Naive thymus-derived CD4-positive, alpha-beta T cell (primary cell): Measurements from ENCODE around the gene GFM1. TPM values are rescaled to one million over a fixed set of nuclear protein-coding genes. Genes with fewer than 3 reads are reported as not detected.
A peak's percentile ranks its signal among the peaks of the same experiment; 100 is the strongest.

Source experiments
- ATAC-seq: fragments of 150-1000 bp; cut with Tn5 transposase; 2 replicates; pipeline ENCODE4 v1.10.0; 2021; ENCODE audit warnings: mild to moderate bottlenecking, moderate library complexity
- CTCF ChIA-PET: fragments of 350-600 bp; sonication (Branson Sonifier 250); formaldehyde crosslinking; loops from one replicate; lab custom pipeline; 2021; ENCODE audit warnings: antibody characterized with exemption; lab: Charles Lee
- POLR2A ChIA-PET: fragments of 350-600 bp; sonication (Branson Sonifier 250); formaldehyde crosslinking; loops from one replicate; lab custom pipeline; 2021; ENCODE audit warnings: antibody characterized with exemption, inconsistent platforms; lab: Charles Lee
- DNase-seq, 9 donors: peaks; one replicate each; pipeline versions ENCODE4 v3.0.0 to v3.0.0-alpha.2; 2020 to 2022; ENCODE audit warnings: mixed read lengths in 1 of 9
- H3K27ac ChIP-seq: one replicate; pipeline ENCODE4 v1.7.0; 2013; ENCODE audit warnings: mild to moderate bottlenecking, low read depth, low read length, moderate library complexity
- H3K27me3 ChIP-seq, 2 donors: one replicate each; pipeline ENCODE4 v1.7.0; 2013; ENCODE audit warnings: low read length in 2 of 2, mild to moderate bottlenecking in 2 of 2, moderate library complexity in 2 of 2; ENCODE audit not compliant: control insufficient read depth in 2 of 2, insufficient read depth in 2 of 2
- H3K36me3 ChIP-seq, 3 experiments: 1 replicate in 2 of 3; 2 replicates in 1 of 3; pipeline ENCODE4 v1.7.0; 2013; ENCODE audit warnings: low read length in 3 of 3, mild to moderate bottlenecking in 3 of 3, moderate library complexity in 1 of 3; ENCODE audit not compliant: insufficient read depth in 3 of 3, control insufficient read depth in 2 of 3
- H3K4me1 ChIP-seq, 2 donors: one replicate each; pipeline ENCODE4 v1.7.0; 2013; ENCODE audit warnings: low read length in 2 of 2, mild to moderate bottlenecking in 2 of 2, moderate library complexity in 1 of 2; ENCODE audit not compliant: control insufficient read depth in 2 of 2, insufficient read depth in 2 of 2
- H3K4me3 ChIP-seq: 2 replicates; pipeline ENCODE4 v1.7.0; 2013; ENCODE audit warnings: mild to moderate bottlenecking, low read length
- H3K9me3 ChIP-seq, 3 experiments: 1 replicate in 2 of 3; 2 replicates in 1 of 3; pipeline ENCODE4 v1.7.0; 2013; ENCODE audit warnings: low read length in 3 of 3; ENCODE audit not compliant: control insufficient read depth in 2 of 3
- H3K27ac Mint-ChIP-seq, 9 donors: one replicate each; pipeline ENCODE4 v1.8.0; 2020 to 2022; ENCODE audit warnings: mixed read lengths in 9 of 9, mild to moderate bottlenecking in 8 of 9, moderate library complexity in 5 of 9, inconsistent platforms in 2 of 9
- H3K27me3 Mint-ChIP-seq, 5 donors: one replicate each; pipeline ENCODE4 v1.8.0; 2021 to 2022; ENCODE audit warnings: mixed read lengths in 5 of 5, mild to moderate bottlenecking in 1 of 5
- H3K36me3 Mint-ChIP-seq, 5 donors: one replicate each; pipeline ENCODE4 v1.8.0; 2020 to 2022; ENCODE audit warnings: mixed read lengths in 5 of 5, mild to moderate bottlenecking in 3 of 5, inconsistent platforms in 1 of 5
- H3K4me1 Mint-ChIP-seq, 7 donors: one replicate each; pipeline ENCODE4 v1.8.0; 2020 to 2022; ENCODE audit warnings: mixed read lengths in 7 of 7, mild to moderate bottlenecking in 3 of 7, inconsistent platforms in 1 of 7
- H3K4me3 Mint-ChIP-seq, 10 donors: one replicate each; pipeline ENCODE4 v1.8.0; 2020 to 2022; ENCODE audit warnings: mild to moderate bottlenecking in 10 of 10, mixed read lengths in 10 of 10, moderate library complexity in 6 of 10, inconsistent platforms in 2 of 10
- H3K9me3 Mint-ChIP-seq, 11 donors: one replicate each; pipeline ENCODE4 v1.8.0; 2020 to 2022; ENCODE audit warnings: mixed read lengths in 11 of 11, mild to moderate bottlenecking in 4 of 11, inconsistent platforms in 1 of 11, moderate library complexity in 1 of 11
- intact Hi-C, 2 donors: fragments of 100-400 bp; cut with micrococcal nuclease; formaldehyde crosslinking; loops; one replicate each; pipeline ENCODE4 v1.15.1; 2023
- polyA plus RNA-seq, 2 donors: library from polyadenylated mRNA; unstranded; fragments of 300-500 nt; fragmentation: Illumina TruSeq; gene quantifications; one replicate each; pipeline ENCODE4 v1.2.3, GENCODE V29; 2021
- total RNA-seq, 6 experiments: library from RNA in 5 of 6; stranded (reverse) in 5 of 6; gene quantifications; 1 replicate in 5 of 6; 2 replicates in 1 of 6; pipeline ENCODE4 v1.2.3 and lab custom pipeline; 2021 to 2026

The GFM1 gene
- total and polyA plus RNA-seq, 7 experiments from 2014 or later: 32.9 to 43.4 (median 41.1) TPM

DNA sequence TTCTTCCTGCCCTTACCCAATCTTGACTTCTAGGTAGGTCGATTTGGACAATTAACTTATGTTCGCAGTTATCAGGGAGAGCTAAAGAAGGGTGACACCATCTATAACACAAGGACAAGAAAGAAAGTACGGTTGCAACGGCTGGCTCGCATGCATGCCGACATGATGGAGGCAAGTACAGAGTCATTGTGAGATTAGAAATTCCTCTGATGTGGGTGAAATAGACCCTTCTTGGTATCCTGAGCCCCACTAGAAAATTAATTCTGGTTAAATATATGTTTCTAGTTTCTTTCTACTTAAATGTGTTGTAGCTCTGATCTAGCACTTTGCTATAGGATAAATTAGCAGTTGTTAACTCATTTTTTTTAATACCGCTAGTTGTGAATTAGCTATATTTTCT lies 14.6 kb downstream of the GFM1 start:
- peaks cover 6 to 32% (median 17%) of the 10 kb centered on the region in 5 donors for H3K36me3 Mint-ChIP-seq
- ATAC-seq: no peak

DNA sequence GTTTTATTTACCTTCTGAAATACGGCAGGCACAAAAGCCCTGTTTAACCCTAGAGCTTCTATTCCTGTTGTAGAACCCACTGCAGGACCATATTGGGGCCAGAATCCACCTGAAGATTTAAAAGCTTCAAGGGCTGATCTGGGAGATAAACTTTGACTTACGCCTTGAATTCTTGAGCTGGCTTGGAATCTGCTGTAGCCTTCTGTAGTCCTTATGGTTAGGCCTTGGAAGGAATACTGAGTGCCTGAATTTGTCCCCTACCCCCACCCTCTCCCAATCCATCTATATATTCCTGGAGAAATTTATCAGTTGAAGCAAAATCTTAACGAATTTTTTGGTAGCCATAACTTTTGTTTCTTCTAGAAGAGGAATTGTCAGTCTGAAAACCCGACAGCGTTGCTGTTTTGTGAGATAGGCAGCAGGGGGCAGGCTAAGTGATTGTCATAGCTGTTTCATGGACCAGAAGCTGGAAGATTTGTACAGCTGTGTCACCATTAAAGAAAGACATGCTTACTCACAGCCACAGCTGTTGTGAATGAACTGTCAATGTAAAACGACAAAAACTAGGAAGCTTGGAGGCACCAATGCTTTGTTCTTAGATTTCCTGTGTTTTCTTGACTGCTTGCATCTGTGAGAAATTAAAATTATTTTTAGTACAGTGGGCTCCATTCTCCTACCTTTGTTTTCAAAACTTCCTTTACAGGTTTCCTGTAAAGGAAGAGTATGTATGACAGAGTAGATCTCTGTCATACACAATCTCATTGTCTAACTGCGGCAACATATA lies 15.3 kb downstream of the GFM1 start:
- peak; percentile 92 for ATAC-seq
- peak in 8 of 9 donors; percentile 23 to 57 (median 39) for DNase-seq
- Mint-ChIP-seq H3K27me3 (no peaks in the 10 kb centered on the region), H3K27ac (peak overlapping the region in 4 of 9 donors; percentile 21 to 62 (median 30)), H3K9me3 (no peaks in the 10 kb centered on the region), H3K4me3 (no peak overlapping the region), H3K4me1 (peaks cover 0 to 17% (median 7%) of the 10 kb centered on the region in 7 donors), H3K36me3 (peaks cover 6 to 36% (median 19%) of the 10 kb centered on the region in 5 donors)
- ChIA-PET CTCF (interaction anchor here (0.6 to 4.0 kb wide), 13 partner anchors 8 to 1336 kb away, joined by 3 to 36 read pairs (median 4); partner anchors contain the start of genes GFM1, LXN and MFSD1), POLR2A (interaction anchor here (1.3 to 3.0 kb wide), 2 partner anchors 13 to 14 kb away, joined by 4 to 9 read pairs; partner anchors contain the start of gene LXN)
- Histone ChIP-seq H3K27ac (no peak overlapping the region), H3K27me3 (no peaks in the 10 kb centered on the region), H3K36me3 (peaks cover 18 to 56% (median 19%) of the 10 kb centered on the region in 3 experiments), H3K4me1 (no peaks in the 10 kb centered on the region), H3K4me3 (no peak overlapping the region), H3K9me3 (no peaks in the 10 kb centered on the region)
- intact Hi-C loops: loop anchor here (1.0 to 2.0 kb wide), 5 partner anchors 13 to 132 kb away; partner anchors contain the start of genes LXN (in 2 of the 2) and GFM1 (in 1 of the 2)

More for the DNA sequence above, 14.6 kb downstream of the GFM1 start:
- no peaks in the 10 kb centered on the region for H3K27me3 ChIP-seq
- Mint-ChIP-seq H3K9me3 (no peaks in the 10 kb centered on the region), H3K4me3 (no peak overlapping the region), H3K4me1 (peaks cover 0 to 14% (median 4%) of the 10 kb centered on the region in 7 donors), H3K27me3 (no peaks in the 10 kb centered on the region), H3K27ac (peak overlapping the region in 1 of 9 donors; percentile 21)
- H3K4me3 ChIP-seq: no peak overlapping the region
- ChIA-PET POLR2A (interaction anchor here (3.0 kb wide), 1 partner anchor 13 kb away, joined by 9 read pairs; no protein-coding TSS in a partner anchor), CTCF (interaction anchor here (0.8 to 4.0 kb wide), 9 partner anchors 10 to 138 kb away, joined by 3 to 36 read pairs (median 4); partner anchors contain the start of genes GFM1 and LXN)
- intact Hi-C loops: loop anchor here (1.0 to 2.0 kb wide), 5 partner anchors 13 to 132 kb away; partner anchors contain the start of genes LXN (in 2 of the 2) and GFM1 (in 1 of the 2)
- H3K9me3 ChIP-seq: no peaks in the 10 kb centered on the region
- no peaks in the 10 kb centered on the region for H3K4me1 ChIP-seq
- no peak overlapping the region for H3K27ac ChIP-seq
- peaks cover 18 to 54% (median 19%) of the 10 kb centered on the region in 3 experiments for H3K36me3 ChIP-seq
- DNase-seq: no peak

DNA sequence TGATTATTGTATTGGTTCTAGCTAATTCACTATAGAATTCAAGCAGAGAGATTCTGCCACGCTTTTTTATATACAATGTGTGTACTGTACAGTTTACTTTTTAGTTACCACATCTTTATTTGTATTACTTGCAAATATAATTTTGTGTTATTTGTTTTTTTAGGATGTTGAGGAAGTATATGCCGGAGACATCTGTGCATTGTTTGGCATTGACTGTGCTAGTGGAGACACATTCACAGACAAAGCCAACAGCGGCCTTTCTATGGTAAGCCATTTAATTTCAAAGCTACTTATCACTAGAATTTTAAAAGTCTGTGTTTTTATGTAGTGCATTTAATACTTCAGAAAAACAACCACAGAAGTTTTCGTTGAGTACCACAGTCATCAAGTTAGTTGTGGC lies 16.4 kb downstream of the GFM1 start:
- Histone ChIP-seq H3K4me3 (no peak overlapping the region), H3K4me1 (no peaks in the 10 kb centered on the region), H3K36me3 (peaks cover 17 to 56% (median 18%) of the 10 kb centered on the region in 3 experiments), H3K27ac (no peak overlapping the region), H3K9me3 (no peaks in the 10 kb centered on the region), H3K27me3 (no peaks in the 10 kb centered on the region)
- Mint-ChIP-seq H3K36me3 (peaks cover 6 to 42% (median 20%) of the 10 kb centered on the region in 5 donors), H3K27ac (no peak overlapping the region), H3K27me3 (no peaks in the 10 kb centered on the region), H3K4me1 (peaks cover 0 to 22% (median 7%) of the 10 kb centered on the region in 7 donors), H3K9me3 (no peaks in the 10 kb centered on the region), H3K4me3 (no peak overlapping the region)
- DNase-seq (no peak), ATAC-seq (no peak)
- POLR2A ChIA-PET: interaction anchor here (0.6 to 3.0 kb wide), 4 partner anchors 12 to 129 kb away, joined by 3 to 9 read pairs (median 4); partner anchors contain the start of gene LXN
- intact Hi-C loops: no loop called here
- CTCF ChIA-PET: interaction anchor here (0.7 to 4.0 kb wide), 6 partner anchors 9 to 1335 kb away, joined by 3 to 36 read pairs (median 8); partner anchors contain the start of genes GFM1 and LXN

DNA sequence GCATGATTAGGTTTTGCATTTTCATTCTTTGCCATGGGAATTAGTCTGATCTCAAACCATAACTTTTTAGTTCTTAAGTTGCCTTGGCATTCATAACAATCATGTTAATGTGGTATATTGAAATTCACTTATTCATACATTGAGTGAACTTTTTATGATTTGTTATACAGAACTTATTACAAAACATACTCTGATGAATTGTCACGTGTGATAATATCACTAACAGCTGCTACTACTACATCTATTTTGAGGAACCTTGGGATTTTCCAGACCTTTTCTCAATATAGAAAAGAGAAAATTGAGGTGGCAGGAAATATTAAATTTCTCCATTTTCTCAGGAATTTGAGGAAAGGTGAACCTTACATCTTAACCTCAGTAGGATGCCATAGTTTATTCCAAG lies 18.9 kb downstream of the GFM1 start:
- Mint-ChIP-seq H3K4me1 (peaks cover 0 to 19% (median 7%) of the 10 kb centered on the region in 7 donors), H3K4me3 (no peak overlapping the region), H3K27me3 (no peaks in the 10 kb centered on the region), H3K36me3 (peaks cover 0 to 39% (median 18%) of the 10 kb centered on the region in 5 donors), H3K9me3 (no peaks in the 10 kb centered on the region), H3K27ac (no peak overlapping the region)
- H3K27ac ChIP-seq: no peak overlapping the region
- H3K9me3 ChIP-seq: no peaks in the 10 kb centered on the region
- no peak overlapping the region for H3K4me3 ChIP-seq
- H3K4me1 ChIP-seq: no peaks in the 10 kb centered on the region
- DNase-seq (no peak), ATAC-seq (no peak)
- intact Hi-C loops: no loop called here
- ChIA-PET CTCF (interaction anchor here (0.9 kb wide), 2 partner anchors 64 to 120 kb away, joined by 3 to 4 read pairs; no protein-coding TSS in a partner anchor), POLR2A (no interaction called here)
- H3K36me3 ChIP-seq: peaks cover 15 to 59% (median 18%) of the 10 kb centered on the region in 3 experiments
- no peaks in the 10 kb centered on the region for H3K27me3 ChIP-seq

DNA sequence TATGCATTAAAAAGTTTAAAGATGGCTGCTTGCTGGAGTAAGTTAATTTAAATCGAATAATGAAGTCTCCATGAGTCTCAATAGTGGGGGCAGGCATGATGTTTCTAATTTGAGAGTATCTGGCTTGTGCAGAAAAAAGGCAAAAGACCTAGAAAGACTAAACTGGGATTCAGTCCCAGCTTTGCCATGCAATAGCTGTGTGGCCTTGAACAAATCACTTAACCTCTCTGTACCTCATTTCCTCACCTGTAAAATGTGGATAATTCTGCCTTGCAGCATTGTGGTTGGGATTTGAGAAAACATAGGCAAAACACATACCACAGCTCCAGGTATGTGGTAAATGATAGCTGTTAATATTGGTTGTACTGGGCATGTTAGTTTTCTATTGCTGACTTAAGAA lies 19.5 kb downstream of the GFM1 start:
- DNase-seq (no peak), ATAC-seq (no peak)
- Mint-ChIP-seq H3K27ac (peak overlapping the region in 2 of 9 donors; percentile 12 to 42), H3K36me3 (peaks cover 0 to 42% (median 21%) of the 10 kb centered on the region in 5 donors), H3K4me1 (peaks cover 0 to 17% (median 6%) of the 10 kb centered on the region in 7 donors), H3K27me3 (no peaks in the 10 kb centered on the region), H3K9me3 (no peaks in the 10 kb centered on the region), H3K4me3 (no peak overlapping the region)
- Histone ChIP-seq H3K4me3 (no peak overlapping the region), H3K36me3 (peaks cover 15 to 61% (median 17%) of the 10 kb centered on the region in 3 experiments), H3K27ac (no peak overlapping the region), H3K9me3 (no peaks in the 10 kb centered on the region), H3K4me1 (no peaks in the 10 kb centered on the region), H3K27me3 (no peaks in the 10 kb centered on the region)
- POLR2A ChIA-PET: interaction anchor here (0.7 kb wide), 1 partner anchor 1836 kb away, joined by 3 read pairs; no protein-coding TSS in a partner anchor
- intact Hi-C loops: no loop called here
- CTCF ChIA-PET: interaction anchor here (1.4 to 1.5 kb wide), 2 partner anchors 18 to 128 kb away, joined by 3 to 4 read pairs; no protein-coding TSS in a partner anchor

DNA sequence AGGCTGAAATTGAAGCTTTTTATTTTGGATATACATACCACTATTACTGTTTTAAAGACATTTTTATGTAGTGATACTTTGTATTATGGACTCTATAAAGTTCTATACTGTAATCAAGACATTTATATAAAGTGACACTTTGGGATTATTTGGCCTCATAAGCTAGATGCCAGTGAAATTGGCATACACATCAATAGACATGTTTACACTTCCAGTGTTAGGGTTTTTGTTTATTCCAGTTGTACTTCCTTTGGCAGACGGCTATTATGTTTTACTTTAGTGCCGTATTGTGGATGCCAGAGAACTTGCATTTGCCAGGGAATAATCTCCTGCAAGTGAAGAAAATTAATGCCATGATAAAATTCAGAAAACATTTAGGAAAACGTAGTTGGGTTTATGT lies 22.1 kb downstream of the GFM1 start:
- H3K27me3 ChIP-seq: no peaks in the 10 kb centered on the region
- peaks cover 6 to 7% of the 10 kb centered on the region in 2 donors for H3K4me1 ChIP-seq
- Mint-ChIP-seq H3K27me3 (no peaks in the 10 kb centered on the region), H3K36me3 (peaks cover 0 to 38% (median 13%) of the 10 kb centered on the region in 5 donors), H3K9me3 (no peaks in the 10 kb centered on the region), H3K4me1 (peaks cover 7 to 25% (median 17%) of the 10 kb centered on the region in 7 donors), H3K27ac (no peak overlapping the region), H3K4me3 (no peak overlapping the region)
- H3K9me3 ChIP-seq: no peaks in the 10 kb centered on the region
- CTCF ChIA-PET: no interaction called here
- no peak overlapping the region for H3K4me3 ChIP-seq
- intact Hi-C loops: no loop called here
- DNase-seq: no peak
- ATAC-seq: no peak
- POLR2A ChIA-PET: no interaction called here
- no peak overlapping the region for H3K27ac ChIP-seq
- H3K36me3 ChIP-seq: peaks cover 5 to 51% (median 8%) of the 10 kb centered on the region in 3 experiments
